CMK (cell line): ENCODE results near the gene FBXO24.

Source experiments
- DNase-seq: peaks from one replicate; pipeline ENCODE4 v3.0.0-alpha.2; 2010; ENCODE audit warnings: low read depth

The FBXO24 gene

GRCh38 chr7:100574362-100575205, 11.5 kb upstream of the FBXO24 start:
- DNase-seq, result no peak

DNA sequence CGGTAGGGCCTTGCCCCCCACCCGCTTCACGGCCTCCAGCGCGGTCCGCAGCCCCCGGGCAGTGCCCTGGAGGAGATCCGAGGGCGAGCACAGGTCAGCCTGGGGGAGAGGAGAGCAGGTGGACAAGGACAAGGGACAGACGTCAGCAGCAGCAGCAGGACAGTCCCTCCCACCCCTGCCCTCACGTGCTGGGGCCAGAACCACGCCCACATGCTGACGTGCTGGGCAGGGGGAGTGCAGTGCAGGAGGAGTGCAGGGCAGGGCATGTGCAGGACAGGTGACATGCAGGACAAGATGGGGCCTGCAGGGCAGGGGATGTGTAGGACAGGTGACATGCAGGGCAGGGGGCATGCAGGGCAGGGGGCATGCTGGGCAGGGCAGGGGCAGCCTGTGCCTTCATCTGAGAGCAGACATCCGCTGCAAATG, 10.9 kb upstream of the FBXO24 start:
- no peak for DNase-seq

- no peak for DNase-seq
Measured at GRCh38 chr7:100575746-100576383, 10.3 kb upstream of the FBXO24 start.

GRCh38 chr7:100576384-100576993, 9.6 kb upstream of the FBXO24 start:
- DNase-seq, result no peak

- DNase-seq, result no peak
Measured at GRCh38 chr7:100577103-100577502, 9.0 kb upstream of the FBXO24 start.

GRCh38 chr7:100577507-100577906, 8.6 kb upstream of the FBXO24 start:
- DNase-seq, result no peak

GRCh38 chr7:100578246-100579183, 7.6 kb upstream of the FBXO24 start:
- no peak for DNase-seq

DNA sequence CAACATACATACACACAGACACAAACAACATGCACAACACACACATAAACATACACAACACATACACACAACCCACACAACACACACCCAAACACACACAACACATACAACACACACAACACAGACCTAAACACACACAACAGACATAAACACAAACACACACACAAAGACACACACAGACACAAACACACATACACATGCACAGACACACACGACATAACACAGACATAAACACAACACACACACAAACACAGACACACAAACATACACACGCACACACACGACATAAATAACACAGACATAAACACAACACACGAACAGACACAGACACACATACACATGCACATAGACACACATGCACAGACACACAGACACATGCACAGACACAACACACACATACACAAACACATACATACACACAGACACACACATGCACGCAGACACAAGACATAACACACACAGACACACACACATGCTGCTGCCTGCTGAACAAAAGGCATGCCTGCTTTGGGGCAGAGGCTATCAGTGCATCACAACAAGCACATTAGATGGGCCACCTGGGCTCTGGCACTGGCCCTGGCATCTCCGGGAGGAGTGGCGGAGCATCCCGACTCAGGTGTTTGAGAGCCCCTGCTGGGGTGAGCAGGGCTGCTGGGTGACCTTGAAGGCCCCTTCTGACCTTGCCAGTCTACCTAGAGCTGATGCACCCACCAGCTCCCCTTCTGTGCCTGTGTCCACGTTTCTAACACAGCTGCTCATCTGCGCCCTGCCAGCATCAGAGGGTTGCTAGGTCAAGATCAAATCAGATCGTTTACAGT, 5.5 kb upstream of the FBXO24 start:
- no peak for DNase-seq

- DNase-seq, result no peak
Measured at GRCh38 chr7:100582041-100582579, 4.0 kb upstream of the FBXO24 start.

DNA sequence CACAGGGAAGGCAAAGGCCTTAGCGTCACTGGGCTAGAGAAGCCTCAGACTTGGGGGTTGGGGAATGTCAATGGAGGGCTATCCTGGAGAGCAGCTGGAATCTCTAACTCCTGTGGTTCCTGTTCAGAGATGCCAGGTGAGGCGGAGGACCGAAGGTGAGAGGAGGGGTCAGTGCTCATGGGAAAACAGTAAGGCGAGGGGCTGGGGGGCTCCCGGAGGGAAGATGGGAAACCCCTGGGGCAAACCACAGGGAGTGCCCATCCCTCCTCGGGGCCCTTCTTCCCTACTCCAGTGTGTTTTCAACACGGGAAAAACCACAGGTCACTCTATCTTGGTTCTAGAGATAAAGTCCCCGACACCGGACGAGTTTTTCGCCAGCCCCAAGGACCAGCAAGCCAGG, 3.5 kb upstream of the FBXO24 start:
- no peak for DNase-seq

DNA sequence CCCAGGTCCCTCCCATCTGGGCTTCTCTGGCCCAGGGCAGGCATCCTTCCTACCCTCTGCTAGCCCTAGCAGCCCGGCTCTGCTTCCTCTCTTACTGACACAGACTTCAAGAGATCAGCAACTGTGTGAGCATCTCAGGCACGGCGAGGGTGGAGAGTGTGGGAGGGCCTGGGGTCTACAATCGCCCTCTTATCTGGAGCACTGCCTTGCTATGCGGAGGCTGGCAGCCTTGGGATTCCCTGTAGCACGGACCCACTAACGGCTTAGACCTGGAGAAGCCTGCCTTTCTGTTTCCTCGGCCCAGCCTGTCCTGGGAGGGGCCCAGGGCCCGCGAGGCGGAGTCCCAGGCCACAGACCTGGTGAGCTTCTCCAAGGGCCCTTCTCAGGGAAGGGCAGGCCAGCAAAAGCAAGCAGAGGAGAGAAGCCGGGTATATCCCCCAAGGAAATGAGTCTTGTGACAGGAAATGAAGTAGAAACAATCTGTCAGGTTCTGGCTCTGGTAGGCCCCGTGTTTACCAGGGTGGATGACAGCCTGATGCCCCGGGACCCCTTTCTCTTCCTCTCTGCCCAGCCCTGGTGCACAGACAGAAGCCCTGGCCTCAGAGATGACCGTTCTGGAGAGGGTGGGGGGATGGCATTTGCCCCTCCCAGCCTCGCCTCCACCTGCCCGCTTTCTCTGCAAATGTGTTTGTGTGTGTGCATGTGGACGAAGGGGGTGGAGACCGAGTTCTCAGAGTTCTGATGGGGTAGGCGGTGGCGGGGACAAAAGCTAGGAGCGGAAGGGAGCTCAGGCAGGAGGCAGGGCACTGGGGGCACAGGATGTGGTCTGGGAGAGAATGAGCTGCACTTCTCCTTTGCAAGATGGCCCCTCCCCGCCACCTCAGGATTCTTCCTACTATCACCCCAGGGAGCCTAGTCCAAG, 2.7 kb upstream of the FBXO24 start:
- DNase-seq, result peak; percentile 85

GRCh38 chr7:100584054-100584682, 2.0 kb upstream of the FBXO24 start:
- DNase-seq, result no peak

DNA sequence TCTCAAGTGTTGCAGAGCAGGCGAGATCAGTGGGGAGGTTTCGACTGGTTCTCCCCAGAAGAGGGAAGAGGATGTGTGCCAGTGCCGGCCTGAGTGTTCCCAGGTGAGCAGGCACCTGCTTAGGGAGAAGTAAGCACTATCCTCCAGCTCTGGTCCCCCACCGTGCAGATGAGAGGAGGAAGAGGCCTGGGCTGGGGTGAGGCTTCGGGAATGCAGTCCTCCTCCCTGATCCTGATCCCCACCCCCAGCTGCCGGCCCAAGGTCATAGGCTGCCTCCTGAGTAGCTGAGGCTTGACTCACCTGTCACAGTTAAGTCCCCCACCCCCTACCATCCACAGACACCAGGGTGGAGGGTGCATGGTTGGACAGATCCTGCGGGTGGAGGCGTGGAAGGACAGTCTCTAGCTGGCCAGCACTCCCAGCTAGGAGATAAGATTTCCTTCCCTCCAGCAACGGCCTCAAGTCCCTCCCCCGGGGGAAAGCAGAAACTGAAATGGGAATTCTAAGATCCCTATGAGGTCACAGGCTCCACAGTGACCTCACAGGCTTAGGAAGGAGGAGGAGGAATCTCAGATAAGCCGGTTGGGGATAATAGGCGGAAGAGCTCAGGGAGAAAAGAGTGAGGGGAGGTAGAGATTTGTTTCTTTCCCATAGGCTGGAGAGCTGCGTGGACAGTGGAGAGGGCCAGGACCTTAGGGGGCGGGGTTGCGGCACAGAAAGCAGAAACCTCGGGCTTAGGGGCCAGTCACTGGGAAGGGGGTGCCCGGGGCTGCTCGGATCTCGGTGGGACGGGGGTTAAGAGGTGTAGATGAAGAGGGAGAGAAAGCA, 1.2 kb upstream of the FBXO24 start:
- DNase-seq, result no peak

DNA sequence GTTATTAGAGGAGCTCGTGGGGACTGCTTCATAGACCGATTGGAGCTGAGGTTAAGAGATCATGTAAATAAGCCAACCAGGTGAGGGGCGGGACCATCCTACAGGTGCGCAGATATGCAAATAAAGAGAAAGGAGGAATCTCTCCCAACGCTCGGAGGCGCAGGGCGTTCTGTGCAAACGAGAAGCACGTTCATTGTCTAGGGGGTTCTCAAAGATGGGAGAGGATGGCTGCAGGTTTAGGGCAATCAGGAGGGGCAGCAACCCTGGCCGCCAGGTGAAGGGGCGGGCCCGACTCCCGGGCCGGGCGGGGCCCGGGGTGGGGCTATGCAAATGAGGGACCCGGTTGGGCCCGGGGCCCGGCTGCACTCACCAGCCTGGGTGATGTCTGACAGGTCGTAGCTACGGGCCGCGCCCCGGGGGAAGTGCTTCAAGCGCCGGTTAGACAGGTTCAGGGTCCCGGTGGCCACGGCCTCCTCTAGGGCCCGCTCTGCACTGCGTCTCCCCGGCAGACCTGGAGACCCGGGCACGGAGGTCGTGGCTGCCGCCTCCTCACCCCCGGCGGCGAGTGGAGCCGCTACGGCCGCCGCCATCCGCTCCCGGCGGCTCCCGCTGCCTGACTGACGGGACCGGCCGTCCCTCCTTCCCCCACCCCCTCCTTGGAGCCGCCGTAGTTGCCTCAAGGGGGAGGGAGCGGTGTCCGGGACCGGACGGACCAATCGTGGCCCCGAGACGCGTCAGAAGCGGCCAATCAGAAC, 440 bp upstream of the FBXO24 start, which contains the start of gene LRCH4:
TSS of gene LRCH4 (minus strand) at position 619 of the 755 bp plus-strand sequence. CDS start at position 590, 29 bp downstream.
- no peak for DNase-seq

- DNase-seq, result no peak
Measured at GRCh38 chr7:100588438-100588837, 2.3 kb downstream of the FBXO24 start.

DNA sequence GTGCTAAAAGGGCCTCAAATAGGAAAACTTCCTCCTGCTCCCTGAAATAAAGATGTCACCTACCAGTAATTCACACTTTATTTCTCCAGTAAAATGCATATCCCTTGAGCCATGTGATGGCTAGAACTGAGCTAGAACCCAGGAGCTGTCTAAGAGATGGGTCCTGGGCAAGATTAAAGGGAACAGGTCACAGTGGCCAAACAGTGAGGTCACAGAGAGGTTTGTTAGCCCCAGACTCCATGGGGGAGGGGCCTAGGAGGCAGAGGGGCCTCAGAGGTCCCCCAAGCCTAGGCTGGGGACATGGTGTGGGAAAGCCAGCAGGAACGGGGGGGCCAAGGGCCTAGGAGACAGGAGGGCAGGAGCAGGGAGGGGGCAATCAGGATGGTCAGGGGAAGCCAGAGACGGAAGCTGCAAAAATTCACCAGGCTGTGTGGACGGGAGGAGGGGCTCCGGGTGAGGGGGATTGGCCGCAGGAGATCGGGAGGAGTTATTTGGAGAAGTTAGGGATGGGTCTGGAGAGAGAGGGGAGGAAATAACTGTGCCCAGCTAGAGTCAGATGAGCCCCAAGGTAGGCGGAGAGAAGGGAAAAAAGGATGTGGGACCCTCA, 3.3 kb downstream of the FBXO24 start:
- DNase-seq, result no peak
